Measurements from ENCODE around the gene SGCB.

SGCB gene

GRCh38 chr4:52049266-52049665 is 11.2 kb upstream of the SGCB start:
- TF ChIP-seq POLR2A (IDR thresholded peaks at IDR 0.05; ENCODE audit: low read length) = no peak
- TF ChIP-seq GATA1 (IDR thresholded peaks at IDR 0.05; ENCODE audit: low read depth, low read length) = no peak
- no peak for DNase-seq

GRCh38 chr4:52045028-52045427 is 6.9 kb upstream of the SGCB start:
- no peak for DNase-seq
- no peak for TF ChIP-seq POLR2A (IDR thresholded peaks at IDR 0.05; ENCODE audit: low read length)
- no peak for TF ChIP-seq GATA1 (IDR thresholded peaks at IDR 0.05; ENCODE audit: low read depth, low read length)

- TF ChIP-seq POLR2A (IDR thresholded peaks at IDR 0.05; ENCODE audit: low read length) = no peak
- no peak for TF ChIP-seq GATA1 (IDR thresholded peaks at IDR 0.05; ENCODE audit: low read depth, low read length)
- no peak for DNase-seq
Observed at GRCh38 chr4:52037689-52038102, 403 bp downstream of the SGCB start.

- no peak for DNase-seq
- TF ChIP-seq POLR2A (IDR thresholded peaks at IDR 0.05; ENCODE audit: low read length) (no peak), GATA1 (IDR thresholded peaks at IDR 0.05; ENCODE audit: low read depth, low read length) (no peak)
Observed at GRCh38 chr4:52036886-52037530, 1.1 kb downstream of the SGCB start.

- TF ChIP-seq GATA1 (IDR thresholded peaks at IDR 0.05; ENCODE audit: low read depth, low read length) = no peak
- DNase-seq = no peak
Observed at GRCh38 chr4:52035190-52035589, 2.9 kb downstream of the SGCB start.

GRCh38 chr4:52032005-52032404 is 6.1 kb downstream of the SGCB start:
- TF ChIP-seq GATA1 (IDR thresholded peaks at IDR 0.05; ENCODE audit: low read depth, low read length) = no peak
- no peak for TF ChIP-seq POLR2A (IDR thresholded peaks at IDR 0.05; ENCODE audit: low read length)
- no peak for DNase-seq

- TF ChIP-seq GATA1 (IDR thresholded peaks at IDR 0.05; ENCODE audit: low read depth, low read length) = no peak
- TF ChIP-seq POLR2A (IDR thresholded peaks at IDR 0.05; ENCODE audit: low read length) = no peak
- DNase-seq = no peak
Observed at GRCh38 chr4:52028970-52029369, 9.1 kb downstream of the SGCB start.

- TF ChIP-seq POLR2A (IDR thresholded peaks at IDR 0.05; ENCODE audit: low read length) (no peak), GATA1 (IDR thresholded peaks at IDR 0.05; ENCODE audit: low read depth, low read length) (no peak)
- no peak for DNase-seq
Observed at GRCh38 chr4:52019936-52020657, 18.0 kb downstream of the SGCB start, which contains the start of gene LRRC66. TSS of gene LRRC66 (minus strand) at chr4:52020363. CDS start at chr4:52017613, 2,750 bp downstream.

- DNase-seq = no peak
- no peak for TF ChIP-seq POLR2A (IDR thresholded peaks at IDR 0.05; ENCODE audit: low read length)
Observed at GRCh38 chr4:52017814-52018213, 20.3 kb downstream of the SGCB start.

GRCh38 chr4:52016981-52017380 is 21.1 kb downstream of the SGCB start:
- TF ChIP-seq POLR2A (IDR thresholded peaks at IDR 0.05; ENCODE audit: low read length) (no peak), GATA1 (IDR thresholded peaks at IDR 0.05; ENCODE audit: low read depth, low read length) (no peak)
- DNase-seq = no peak

- no peak for DNase-seq
Observed at GRCh38 chr4:52015366-52015765, 22.7 kb downstream of the SGCB start.

GRCh38 chr4:52014903-52015302 is 23.2 kb downstream of the SGCB start:
- TF ChIP-seq POLR2A (IDR thresholded peaks at IDR 0.05; ENCODE audit: low read length) = no peak
- no peak for TF ChIP-seq GATA1 (IDR thresholded peaks at IDR 0.05; ENCODE audit: low read depth, low read length)
- no peak for DNase-seq

More at GRCh38 chr4:52015366-52015765, 22.7 kb downstream of the SGCB start:
- TF ChIP-seq POLR2A (IDR thresholded peaks at IDR 0.05; ENCODE audit: low read length) (no peak), GATA1 (IDR thresholded peaks at IDR 0.05; ENCODE audit: low read depth, low read length) (no peak)

- TF ChIP-seq GATA1 (IDR thresholded peaks at IDR 0.05; ENCODE audit: low read depth, low read length) (no peak), POLR2A (IDR thresholded peaks at IDR 0.05; ENCODE audit: low read length) (no peak)
- no peak for DNase-seq
Observed at GRCh38 chr4:52012651-52013050, 25.4 kb downstream of the SGCB start.

- no peak for DNase-seq
- no peak for TF ChIP-seq POLR2A (IDR thresholded peaks at IDR 0.05; ENCODE audit: low read length)
- no peak for TF ChIP-seq GATA1 (IDR thresholded peaks at IDR 0.05; ENCODE audit: low read depth, low read length)
Observed at GRCh38 chr4:52010986-52011385, 27.1 kb downstream of the SGCB start.

- TF ChIP-seq GATA1 (IDR thresholded peaks at IDR 0.05; ENCODE audit: low read depth, low read length) = no peak
- no peak for TF ChIP-seq POLR2A (IDR thresholded peaks at IDR 0.05; ENCODE audit: low read length)
- DNase-seq = no peak
Observed at GRCh38 chr4:52006887-52007286, 31.2 kb downstream of the SGCB start.

Data from erythroblast (primary cell).